Chondrocyte (in vitro differentiated cells): ENCODE results near the gene TARS3. TPM values are rescaled to one million over a fixed set of nuclear protein-coding genes. Genes with fewer than 3 reads are reported as not detected.

ENCODE experiments used
- DNase-seq: peaks from one replicate; pipeline ENCODE4 v3.0.0; 2021; ENCODE audit warnings: mixed read lengths, low spot score
- H3K27ac Mint-ChIP-seq: one replicate; pipeline ENCODE4 v1.8.0; 2021; ENCODE audit warnings: mild to moderate bottlenecking, moderate library complexity, mixed read lengths; ENCODE audit not compliant: unreplicated experiment
- H3K27me3 Mint-ChIP-seq: 2 replicates; pipeline ENCODE4 v1.8.0; 2021; ENCODE audit warnings: low read depth, mixed read lengths
- H3K36me3 Mint-ChIP-seq: 2 replicates; pipeline ENCODE4 v1.8.0; 2021; ENCODE audit warnings: low read depth, mixed read lengths
- H3K4me1 Mint-ChIP-seq: 2 replicates; pipeline ENCODE4 v1.8.0; 2021; ENCODE audit warnings: low read depth, mild to moderate bottlenecking, mixed read lengths
- H3K4me3 Mint-ChIP-seq: one replicate; pipeline ENCODE4 v1.8.0; 2021; ENCODE audit warnings: mild to moderate bottlenecking, moderate library complexity, mixed read lengths; ENCODE audit not compliant: unreplicated experiment
- H3K9me3 Mint-ChIP-seq: 2 replicates; pipeline ENCODE4 v1.8.0; 2021; ENCODE audit warnings: low read depth, mixed read lengths
- CTCF ChIP-seq: fragments of 200-600 bp; sonication (generic); IDR thresholded peaks from 2 replicates; pipeline ENCODE4 v1.5.0; 2021; ENCODE audit warnings: antibody characterized with exemption, mild to moderate bottlenecking, moderate library complexity
- total RNA-seq: library from RNA; stranded (reverse); gene quantifications from 3 replicates; pipeline ENCODE4 v1.2.1, GENCODE V29; 2021

Gene TARS3
- total RNA-seq, 1 donor from 2014 or later, result 10.7 TPM

GRCh38 chr15:101641129-101641764 lies 83.0 kb downstream of the TARS3 start:
- DNase-seq, result no peak
- peak overlapping the region; percentile 69 for H3K27ac Mint-ChIP-seq
- no peaks in the 10 kb centered on the region for H3K27me3 Mint-ChIP-seq
- H3K4me3 Mint-ChIP-seq, result no peak overlapping the region
- no peaks in the 10 kb centered on the region for H3K9me3 Mint-ChIP-seq
- peaks cover 23% of the 10 kb centered on the region for H3K36me3 Mint-ChIP-seq
- H3K4me1 Mint-ChIP-seq, result peaks cover 11% of the 10 kb centered on the region
- peak; percentile 98 for TF ChIP-seq CTCF

GRCh38 chr15:101639667-101640066 lies 84.6 kb downstream of the TARS3 start:
- Mint-ChIP-seq H3K27ac (no peak overlapping the region), H3K36me3 (peaks cover 12% of the 10 kb centered on the region), H3K9me3 (no peaks in the 10 kb centered on the region), H3K4me1 (peaks cover 11% of the 10 kb centered on the region), H3K4me3 (no peak overlapping the region), H3K27me3 (no peaks in the 10 kb centered on the region)
- TF ChIP-seq CTCF, result no peak
- DNase-seq, result no peak

- no peak for TF ChIP-seq CTCF
- H3K27ac Mint-ChIP-seq, result no peak overlapping the region
Observed at GRCh38 chr15:101637919-101638318, 86.4 kb downstream of the TARS3 start.

GRCh38 chr15:101637516-101637915 lies 86.8 kb downstream of the TARS3 start:
- TF ChIP-seq CTCF, result no peak

More at GRCh38 chr15:101637919-101638318, 86.4 kb downstream of the TARS3 start:
- Mint-ChIP-seq H3K9me3 (no peaks in the 10 kb centered on the region), H3K4me1 (peaks cover 11% of the 10 kb centered on the region), H3K27me3 (no peaks in the 10 kb centered on the region), H3K36me3 (peaks cover 12% of the 10 kb centered on the region), H3K4me3 (no peak overlapping the region)
- DNase-seq, result no peak

GRCh38 chr15:101637038-101637437 lies 87.2 kb downstream of the TARS3 start:
- no peak for TF ChIP-seq CTCF
- Mint-ChIP-seq H3K27ac (no peak overlapping the region), H3K4me1 (peaks cover 5% of the 10 kb centered on the region), H3K9me3 (no peaks in the 10 kb centered on the region), H3K27me3 (no peaks in the 10 kb centered on the region), H3K36me3 (peaks cover 15% of the 10 kb centered on the region), H3K4me3 (no peak overlapping the region)
- DNase-seq, result no peak

More at GRCh38 chr15:101637516-101637915, 86.8 kb downstream of the TARS3 start:
- no peak overlapping the region for H3K27ac Mint-ChIP-seq
- H3K36me3 Mint-ChIP-seq, result peaks cover 14% of the 10 kb centered on the region
- H3K27me3 Mint-ChIP-seq, result no peaks in the 10 kb centered on the region
- peaks cover 10% of the 10 kb centered on the region for H3K4me1 Mint-ChIP-seq
- no peak overlapping the region for H3K4me3 Mint-ChIP-seq
- DNase-seq, result no peak
- H3K9me3 Mint-ChIP-seq, result no peaks in the 10 kb centered on the region
